B cell (primary cell): Measurements from ENCODE around the gene PIK3R1.

Experiments used
- EZH2 ChIP-seq: IDR thresholded peaks from 2 replicates; pipeline ENCODE4 v1.6.1; 2012; ENCODE audit warnings: borderline replicate concordance, low read depth, mild to moderate bottlenecking, moderate library complexity, low read length; ENCODE audit not compliant: insufficient read depth, poor library complexity, severe bottlenecking
- TF ChIP-seq, protein P1 (sequence below): fragments of 200-600 bp; IDR thresholded peaks from one replicate; pipeline ENCODE4 v1.8.0; 2022; ENCODE audit warnings: antibody characterized with exemption, mild to moderate bottlenecking

DNA sequence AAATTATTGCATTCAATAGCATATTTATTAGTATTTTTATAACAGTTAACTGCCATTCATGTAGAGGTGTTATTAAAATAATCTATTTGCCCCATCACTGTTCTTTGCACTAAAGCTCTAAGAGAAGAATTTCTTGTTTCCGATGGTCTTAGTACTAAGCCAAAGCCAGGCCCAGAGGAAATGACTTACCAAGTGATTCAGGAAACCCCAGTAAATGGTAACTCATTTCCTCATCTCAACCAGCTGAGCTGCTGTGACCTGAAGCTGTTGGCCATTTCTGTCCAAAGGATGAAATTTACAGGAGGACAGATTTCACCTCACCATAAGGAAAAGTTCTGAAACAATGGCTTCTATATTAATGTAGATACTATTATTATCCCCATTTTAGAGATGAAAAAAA, 117.0 kb downstream of the PIK3R1 start:
- TF ChIP-seq, protein P1, sequence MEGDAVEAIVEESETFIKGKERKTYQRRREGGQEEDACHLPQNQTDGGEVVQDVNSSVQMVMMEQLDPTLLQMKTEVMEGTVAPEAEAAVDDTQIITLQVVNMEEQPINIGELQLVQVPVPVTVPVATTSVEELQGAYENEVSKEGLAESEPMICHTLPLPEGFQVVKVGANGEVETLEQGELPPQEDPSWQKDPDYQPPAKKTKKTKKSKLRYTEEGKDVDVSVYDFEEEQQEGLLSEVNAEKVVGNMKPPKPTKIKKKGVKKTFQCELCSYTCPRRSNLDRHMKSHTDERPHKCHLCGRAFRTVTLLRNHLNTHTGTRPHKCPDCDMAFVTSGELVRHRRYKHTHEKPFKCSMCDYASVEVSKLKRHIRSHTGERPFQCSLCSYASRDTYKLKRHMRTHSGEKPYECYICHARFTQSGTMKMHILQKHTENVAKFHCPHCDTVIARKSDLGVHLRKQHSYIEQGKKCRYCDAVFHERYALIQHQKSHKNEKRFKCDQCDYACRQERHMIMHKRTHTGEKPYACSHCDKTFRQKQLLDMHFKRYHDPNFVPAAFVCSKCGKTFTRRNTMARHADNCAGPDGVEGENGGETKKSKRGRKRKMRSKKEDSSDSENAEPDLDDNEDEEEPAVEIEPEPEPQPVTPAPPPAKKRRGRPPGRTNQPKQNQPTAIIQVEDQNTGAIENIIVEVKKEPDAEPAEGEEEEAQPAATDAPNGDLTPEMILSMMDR: no peak
- no peak for TF ChIP-seq EZH2
